ENCODE results near the gene C1orf35. TPM values are rescaled to one million over a fixed set of nuclear protein-coding genes. Genes with fewer than 3 reads are reported as not detected.

The C1orf35 gene
- polyA plus RNA-seq, 1 experiment, result 6.2 TPM

GRCh38 chr1:228125185-228125584, 22.1 kb upstream of the C1orf35 start:
- peaks cover 4% of the 10 kb centered on the region; the same call in 1 of the 2 replicates for H3K27me3 ChIP-seq (ENCODE audit: control insufficient read depth, insufficient read depth, low read length)
- ChIA-PET CTCF (no interaction called here), POLR2A (no interaction called here)
- DNase-seq (ENCODE audit: low read depth), result no peak
- no peaks in the 10 kb centered on the region for H3K36me3 ChIP-seq (ENCODE audit: control insufficient read depth, insufficient read depth, low read length)
- TF ChIP-seq CTCF (IDR thresholded peaks at IDR 0.05; ENCODE audit: insufficient read depth, low read depth, low read length), result no peak
- H3K4me3 ChIP-seq (ENCODE audit: low read depth, low read length), result no peak overlapping the region

- no peak overlapping the region for H3K4me3 ChIP-seq (ENCODE audit: low read depth, low read length)
- H3K27me3 ChIP-seq (ENCODE audit: control insufficient read depth, insufficient read depth, low read length), result peaks cover 4% of the 10 kb centered on the region; the same call in 1 of the 2 replicates
- no peak for DNase-seq (ENCODE audit: low read depth)
- H3K36me3 ChIP-seq (ENCODE audit: control insufficient read depth, insufficient read depth, low read length), result no peaks in the 10 kb centered on the region
- TF ChIP-seq CTCF (IDR thresholded peaks at IDR 0.05; ENCODE audit: insufficient read depth, low read depth, low read length), result no peak
- ChIA-PET CTCF (interaction anchor here (2.2 to 6.7 kb wide), 2 partner anchors 8 to 14 kb away, joined by 6 to 42 read pairs; no protein-coding TSS in a partner anchor), POLR2A (no interaction called here)
These were observed 20.4 kb upstream of the C1orf35 start for GRCh38 chr1:228123505-228123904.

- no peak for DNase-seq (ENCODE audit: low read depth)
- Histone ChIP-seq H3K27me3 (ENCODE audit: control insufficient read depth, insufficient read depth, low read length) (peaks cover 4% of the 10 kb centered on the region; the same call in 1 of the 2 replicates), H3K36me3 (ENCODE audit: control insufficient read depth, insufficient read depth, low read length) (no peaks in the 10 kb centered on the region), H3K4me3 (ENCODE audit: low read depth, low read length) (no peak overlapping the region)
- CTCF ChIA-PET, result interaction anchor here (0.9 to 6.7 kb wide), 3 partner anchors 8 to 13 kb away, joined by 3 to 42 read pairs (median 6); no protein-coding TSS in a partner anchor
- POLR2A ChIA-PET, result no interaction called here
- no peak for TF ChIP-seq CTCF (IDR thresholded peaks at IDR 0.05; ENCODE audit: insufficient read depth, low read depth, low read length)
These were observed 19.9 kb upstream of the C1orf35 start for GRCh38 chr1:228122921-228123441.

- Histone ChIP-seq H3K36me3 (ENCODE audit: control insufficient read depth, insufficient read depth, low read length) (no peaks in the 10 kb centered on the region), H3K27me3 (ENCODE audit: control insufficient read depth, insufficient read depth, low read length) (peaks cover 3% of the 10 kb centered on the region; the same call in 1 of the 2 replicates), H3K4me3 (ENCODE audit: low read depth, low read length) (no peak overlapping the region)
- DNase-seq (ENCODE audit: low read depth), result no peak
- ChIA-PET POLR2A (no interaction called here), CTCF (interaction anchor here (0.6 to 6.7 kb wide), 4 partner anchors 10 to 235 kb away, joined by 3 to 42 read pairs (median 4); no protein-coding TSS in a partner anchor)
- no peak for TF ChIP-seq CTCF (IDR thresholded peaks at IDR 0.05; ENCODE audit: insufficient read depth, low read depth, low read length)
These were observed 17.8 kb upstream of the C1orf35 start for GRCh38 chr1:228120857-228121489.

GRCh38 chr1:228120351-228120750, 17.2 kb upstream of the C1orf35 start:
- ChIA-PET CTCF (interaction anchor here (1.0 to 6.7 kb wide), 4 partner anchors 11 to 121 kb away, joined by 3 to 42 read pairs (median 4); no protein-coding TSS in a partner anchor), POLR2A (no interaction called here)
- Histone ChIP-seq H3K4me3 (ENCODE audit: low read depth, low read length) (no peak overlapping the region), H3K27me3 (ENCODE audit: control insufficient read depth, insufficient read depth, low read length) (peaks cover 3% of the 10 kb centered on the region; the same call in 1 of the 2 replicates), H3K36me3 (ENCODE audit: control insufficient read depth, insufficient read depth, low read length) (no peaks in the 10 kb centered on the region)
- TF ChIP-seq CTCF (IDR thresholded peaks at IDR 0.05; ENCODE audit: insufficient read depth, low read depth, low read length), result no peak
- DNase-seq (ENCODE audit: low read depth), result no peak

Measured in BJ (cell line).